HG02759 (cell line): ENCODE data around the gene TM9SF3.

Experiments
- ATAC-seq: cut with Tn5 transposase; IDR thresholded peaks from one replicate; pipeline ENCODE4 v1.9.1; 2021; ENCODE audit warnings: mild to moderate bottlenecking, moderate library complexity; ENCODE audit not compliant: unreplicated experiment

TM9SF3 gene

DNA sequence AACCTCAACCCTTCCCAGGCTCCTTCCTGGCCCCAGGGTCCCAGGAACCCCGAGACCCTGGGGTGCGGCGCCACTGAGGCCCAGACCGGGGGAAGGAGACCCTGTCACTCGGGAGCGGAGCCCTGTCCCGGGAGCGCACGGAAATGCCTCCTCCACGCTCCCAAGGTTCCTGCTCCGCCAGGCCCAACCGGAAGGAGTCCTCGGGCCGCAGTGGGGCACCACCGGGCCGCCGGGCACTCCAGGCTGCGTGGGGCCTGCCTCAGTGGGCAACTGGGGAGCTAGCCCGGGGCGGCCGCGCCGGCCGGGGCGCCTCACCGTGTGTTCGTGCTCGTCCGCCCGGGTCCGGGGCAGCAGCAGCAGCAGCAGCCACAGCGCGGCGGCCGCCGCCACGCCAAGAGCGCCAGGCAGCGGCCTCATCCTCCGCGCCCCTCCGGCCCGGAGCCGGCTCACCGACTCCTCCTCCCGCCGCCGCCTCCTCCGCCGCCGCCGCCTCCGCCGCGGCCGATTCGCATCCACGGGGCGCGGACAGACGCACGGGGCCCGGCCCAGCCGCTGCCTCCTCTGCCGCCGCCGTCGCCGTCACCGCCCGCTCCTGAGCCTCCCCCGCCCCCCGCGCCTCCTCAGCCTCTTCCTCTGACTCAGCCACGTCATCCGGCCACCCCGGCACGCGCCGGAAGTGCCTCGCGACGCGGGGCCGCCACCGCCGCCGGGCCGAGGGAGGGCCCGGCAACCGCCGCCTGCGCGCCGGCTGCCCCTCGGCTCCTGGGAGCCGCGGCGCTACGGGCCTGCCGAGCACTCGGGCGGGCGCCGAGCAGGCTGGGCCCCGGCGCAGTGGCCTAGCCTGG, at the start of gene TM9SF3:
Gene TM9SF3 (minus strand): TSS at position 594 of the 845 bp plus-strand sequence. CDS start 177 bp downstream, at position 417.
- ATAC-seq, result peak; percentile 77

DNA sequence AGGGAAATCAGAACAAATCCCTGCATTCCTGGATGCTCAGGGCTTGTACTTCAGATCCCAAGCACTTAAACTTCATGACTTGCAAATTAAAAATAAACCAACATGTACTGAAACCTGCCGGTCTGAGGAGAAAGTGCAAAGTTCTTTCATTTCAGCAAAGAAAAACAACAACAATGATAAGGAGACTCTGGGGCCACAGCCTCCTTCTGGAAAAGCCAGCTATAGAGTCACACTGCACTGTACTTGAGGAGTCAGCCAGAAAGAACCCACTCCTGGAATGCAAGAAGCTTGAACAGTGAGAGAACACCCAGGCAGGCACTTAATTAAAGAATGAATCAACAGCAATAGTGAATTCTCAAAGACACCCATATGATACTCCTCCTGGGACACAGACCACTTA, 49.7 kb upstream of the TM9SF3 start:
- ATAC-seq, result no peak

DNA sequence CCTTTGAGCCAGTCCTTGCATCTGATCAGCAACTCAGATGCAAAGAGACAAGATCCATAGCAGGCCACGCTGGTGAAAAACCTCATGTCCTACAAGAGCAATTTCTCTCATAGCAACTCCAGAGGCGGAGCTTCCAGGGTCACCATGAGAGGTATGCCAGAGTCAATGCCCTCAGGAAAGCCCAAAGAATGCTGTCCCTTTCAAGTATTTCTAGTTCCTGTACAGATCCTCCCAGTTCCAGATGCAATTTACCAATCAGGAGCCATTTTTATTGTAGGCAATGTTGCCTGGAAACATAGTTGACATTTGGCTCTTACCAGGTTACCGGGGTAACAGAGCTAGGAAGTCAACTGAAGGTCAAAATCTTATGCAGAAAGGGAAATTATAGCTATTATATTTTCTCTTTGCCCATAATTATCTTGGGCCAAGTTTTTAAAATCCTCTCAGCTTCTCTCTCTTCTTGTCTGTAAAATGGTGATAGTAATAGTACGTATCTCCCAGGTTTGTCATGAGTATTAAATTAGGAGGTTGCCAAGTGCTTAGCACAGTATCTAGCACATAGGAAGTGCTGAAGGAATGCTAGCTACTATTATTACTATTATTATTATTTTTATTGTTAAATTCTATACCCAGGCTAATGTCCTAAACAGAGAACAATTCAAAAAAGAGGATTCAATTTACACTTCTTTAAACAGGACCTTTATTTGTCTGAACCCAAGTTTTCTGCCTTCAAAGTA, 46.3 kb upstream of the TM9SF3 start:
- no peak for ATAC-seq

DNA sequence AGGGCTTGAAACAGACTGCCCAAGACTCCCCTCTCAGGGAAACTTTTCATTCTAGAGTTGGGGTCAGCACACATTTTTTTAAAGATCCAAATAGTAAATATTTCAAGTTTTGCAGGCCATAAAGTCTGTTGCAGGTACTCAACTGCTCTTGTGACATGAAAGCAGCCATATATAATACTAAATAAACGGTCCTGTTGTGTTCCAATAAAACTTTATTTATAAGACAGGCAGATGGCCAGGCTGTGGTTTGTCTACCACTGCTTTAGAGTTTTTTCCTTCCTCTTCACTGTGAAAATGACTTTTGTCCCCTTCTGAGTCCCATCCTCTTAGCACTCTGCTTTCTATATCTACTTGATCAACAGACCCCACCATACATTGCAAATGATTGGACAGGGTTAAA, 40.5 kb upstream of the TM9SF3 start:
- no peak for ATAC-seq

DNA sequence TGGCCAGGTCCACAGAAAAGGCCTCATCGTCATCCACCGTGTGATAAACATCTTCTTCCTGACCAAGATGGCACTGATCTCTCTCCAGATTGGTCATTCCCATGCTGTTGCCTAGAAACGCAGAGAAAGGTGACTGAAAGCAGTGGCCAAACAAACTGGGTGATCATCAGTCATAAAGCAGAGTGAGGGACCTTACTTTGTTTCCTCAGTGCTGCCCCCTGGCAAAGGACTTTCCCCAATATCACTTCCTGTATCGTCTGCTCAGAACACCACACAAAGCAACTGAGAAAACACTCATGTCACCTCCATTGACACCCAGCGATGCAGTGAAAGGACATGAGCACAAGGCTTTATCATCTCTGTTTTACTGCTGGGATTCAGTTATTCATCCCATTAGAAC, 40.0 kb upstream of the TM9SF3 start:
- ATAC-seq, result no peak

DNA sequence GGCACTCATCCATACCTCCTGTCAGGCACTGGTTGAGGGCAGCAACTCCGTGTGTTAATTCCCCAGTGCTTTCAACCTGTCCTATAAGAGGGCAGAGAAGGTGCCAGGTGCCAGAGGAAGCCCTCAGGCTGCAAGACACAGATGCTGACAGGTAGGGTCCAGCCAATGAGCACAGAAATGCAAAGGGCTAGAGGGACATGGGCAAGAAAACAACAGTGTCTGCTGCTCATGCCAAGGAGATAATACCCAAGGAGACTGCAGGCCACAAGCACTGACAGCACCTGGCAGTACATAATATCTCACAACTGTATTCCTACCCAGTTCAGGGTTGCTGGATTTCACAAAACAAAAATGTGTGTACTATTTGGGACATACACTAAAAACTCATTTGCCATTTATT, 38.4 kb upstream of the TM9SF3 start:
- ATAC-seq, result no peak

DNA sequence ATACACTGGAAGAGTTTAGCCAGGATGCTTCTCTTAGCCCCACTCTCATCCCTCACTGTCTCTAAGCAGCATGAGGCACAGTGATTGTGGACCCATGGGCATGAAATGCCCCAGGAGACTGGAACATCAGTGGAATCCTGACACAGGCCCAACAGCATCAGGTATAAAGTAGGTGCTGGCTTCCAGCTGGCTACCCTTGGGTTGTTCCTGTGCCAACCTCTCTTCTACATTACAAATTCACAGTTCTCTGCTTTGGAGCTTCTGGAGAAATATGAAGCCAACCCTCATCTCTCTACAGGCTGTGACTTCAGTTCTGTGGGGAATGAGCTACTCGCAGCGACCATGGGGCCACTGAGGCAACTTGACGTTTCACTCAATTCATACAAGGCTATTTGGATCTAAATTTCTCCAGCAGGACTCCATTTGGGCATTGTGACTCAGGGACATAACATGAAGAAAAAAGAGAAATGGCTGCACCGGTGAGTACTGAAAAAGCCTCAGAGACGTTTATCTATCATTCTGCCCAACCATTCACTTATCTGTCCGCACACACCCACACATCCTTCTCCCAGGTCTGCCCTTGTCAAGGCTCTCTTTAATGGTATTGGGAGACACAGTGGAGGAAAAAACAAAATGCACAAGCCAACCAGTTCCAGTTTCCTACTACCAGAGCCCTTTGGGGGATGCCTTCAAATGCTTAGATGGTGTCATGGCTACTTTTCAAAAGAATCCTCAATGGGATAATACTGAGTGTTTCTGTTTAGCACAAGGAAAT, 35.4 kb upstream of the TM9SF3 start:
- ATAC-seq, result no peak

DNA sequence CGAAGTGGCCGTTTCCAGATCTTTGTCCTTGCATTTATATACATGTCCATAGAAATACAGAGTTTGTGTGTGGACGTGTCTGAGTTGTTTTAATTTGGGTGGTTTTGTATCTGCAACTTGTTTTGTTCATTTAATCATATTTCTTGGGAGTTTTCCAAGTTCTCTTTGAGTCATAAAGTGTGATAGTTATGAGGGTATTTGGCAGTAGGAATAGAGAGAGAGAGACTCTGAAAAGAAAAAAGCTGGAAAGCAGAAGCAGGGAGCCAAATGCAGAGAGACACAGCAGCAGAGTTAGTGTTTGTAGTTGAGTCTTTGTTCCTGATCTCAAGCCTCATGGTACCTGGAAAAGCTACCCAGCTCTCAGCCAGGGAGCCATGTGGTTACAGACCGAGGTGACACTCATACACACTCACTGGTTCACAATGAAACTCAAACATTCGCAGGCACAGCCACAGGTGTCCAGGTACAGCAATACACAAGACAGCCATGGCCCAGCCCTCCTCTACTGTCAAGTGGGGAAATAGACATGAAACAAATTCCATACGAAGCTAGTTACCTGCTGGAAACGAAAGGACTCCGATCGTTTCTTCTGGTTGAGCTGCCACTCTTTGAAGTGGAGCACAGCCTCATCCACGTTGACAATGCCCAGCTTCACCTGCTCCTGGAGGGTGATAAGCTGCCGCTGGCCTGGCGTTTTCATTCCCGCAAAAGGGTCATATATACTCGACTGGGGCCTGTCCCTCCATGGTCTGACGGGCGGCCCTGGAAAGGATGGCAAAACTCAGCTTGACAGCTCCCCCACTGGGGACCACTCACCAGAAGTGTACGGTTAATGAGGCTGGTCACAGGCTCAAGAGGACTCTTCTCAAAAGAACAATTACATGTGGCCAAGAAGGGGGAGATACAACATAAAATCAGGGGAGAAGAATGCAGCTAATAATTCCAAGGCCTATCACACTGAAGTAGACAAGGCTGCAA, 33.3 kb upstream of the TM9SF3 start:
- no peak for ATAC-seq

DNA sequence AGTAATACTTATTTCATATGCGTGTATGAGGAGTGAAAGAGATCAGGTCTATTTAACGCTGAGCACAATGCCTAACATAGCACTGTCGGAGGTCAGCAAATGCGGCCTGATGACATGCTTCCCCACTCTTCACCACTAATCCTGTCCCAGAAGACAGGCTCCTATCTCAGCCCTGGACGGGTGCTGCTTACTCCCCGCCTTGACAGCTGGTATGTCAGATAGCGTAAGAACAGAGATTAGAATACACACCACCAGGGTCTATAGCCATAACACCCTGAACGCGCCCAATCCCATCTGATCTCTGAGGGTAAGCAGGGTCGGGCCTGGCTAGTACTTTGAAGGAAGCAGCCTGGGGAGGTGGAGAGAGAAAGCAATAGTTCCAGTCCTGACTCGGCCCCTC, 32.3 kb upstream of the TM9SF3 start:
- no peak for ATAC-seq

DNA sequence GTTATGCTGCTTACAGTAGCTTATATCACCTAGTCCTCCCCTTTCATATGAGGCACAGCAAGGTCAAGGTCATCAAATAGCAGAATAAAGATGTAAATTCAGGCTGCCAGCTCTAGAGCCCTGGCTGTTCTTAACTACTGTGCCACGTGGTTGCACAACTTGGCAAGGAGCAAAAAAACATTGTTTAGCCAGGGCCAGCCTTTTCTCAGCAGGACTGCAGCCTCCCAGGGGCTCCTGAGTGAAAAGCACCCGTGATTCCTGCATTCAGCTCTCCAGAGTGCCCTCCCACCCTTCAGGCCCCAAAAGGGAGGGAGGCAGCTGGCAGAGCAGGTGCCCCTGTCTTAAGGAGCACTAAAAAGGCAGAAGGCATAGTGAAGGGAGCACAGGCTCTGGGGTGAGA, 31.8 kb upstream of the TM9SF3 start:
- no peak for ATAC-seq

DNA sequence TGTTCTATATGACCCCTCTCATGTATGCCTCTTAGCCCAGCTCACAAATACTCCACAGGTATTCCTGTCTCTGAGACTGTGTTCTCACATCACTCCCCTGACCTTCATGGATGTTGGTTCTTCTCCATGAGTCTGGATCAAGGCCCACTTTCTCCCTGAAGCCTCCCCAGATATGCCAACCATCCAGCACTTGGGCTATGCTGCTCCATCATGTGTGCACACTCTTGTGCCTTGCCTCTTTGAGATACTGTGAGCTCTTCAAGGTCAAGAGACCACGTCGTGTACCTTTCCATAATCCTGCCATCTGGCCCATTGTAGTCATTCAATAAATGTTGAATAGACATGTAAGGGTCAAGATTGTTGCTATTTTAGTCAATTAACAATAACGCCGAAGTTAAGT, 30.1 kb upstream of the TM9SF3 start:
- no peak for ATAC-seq

DNA sequence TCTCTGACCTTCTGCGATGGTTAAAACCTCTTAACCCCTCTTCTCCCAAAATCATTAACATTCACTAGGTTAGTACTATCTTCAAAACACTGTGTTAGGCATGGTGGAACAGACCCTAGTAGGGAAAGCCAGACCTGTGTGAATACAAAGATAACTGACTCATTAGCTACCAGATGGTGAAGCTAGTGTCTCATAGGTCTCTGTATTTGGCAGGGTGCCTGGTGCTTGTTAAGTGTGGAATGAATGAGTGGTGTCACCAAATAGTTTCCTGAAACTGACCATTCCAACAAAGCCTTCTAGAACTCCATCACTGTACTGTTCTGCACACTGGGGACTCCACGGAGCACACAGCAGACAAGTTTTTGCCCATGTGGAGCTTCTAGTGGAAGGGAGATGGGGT, 27.7 kb upstream of the TM9SF3 start:
- no peak for ATAC-seq

DNA sequence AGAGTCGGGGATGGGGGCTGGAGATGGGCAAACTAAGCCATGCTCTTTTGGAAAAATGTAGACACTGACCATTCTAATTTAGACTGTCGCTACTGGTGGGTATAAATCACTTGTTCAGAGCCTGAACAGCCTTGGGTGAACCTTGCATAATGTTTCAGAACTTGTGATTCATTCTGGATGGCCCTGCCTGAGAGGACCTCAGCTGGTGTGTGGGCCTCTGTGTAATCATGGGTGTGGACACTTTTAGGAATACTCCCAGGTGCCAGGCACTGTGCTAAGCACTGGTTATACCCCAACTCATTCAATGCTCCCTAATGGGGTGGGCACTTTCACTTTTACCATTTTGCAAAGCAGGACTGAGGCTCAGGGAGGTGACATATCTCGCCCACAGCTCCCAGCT, 26.8 kb upstream of the TM9SF3 start:
- ATAC-seq, result no peak

DNA sequence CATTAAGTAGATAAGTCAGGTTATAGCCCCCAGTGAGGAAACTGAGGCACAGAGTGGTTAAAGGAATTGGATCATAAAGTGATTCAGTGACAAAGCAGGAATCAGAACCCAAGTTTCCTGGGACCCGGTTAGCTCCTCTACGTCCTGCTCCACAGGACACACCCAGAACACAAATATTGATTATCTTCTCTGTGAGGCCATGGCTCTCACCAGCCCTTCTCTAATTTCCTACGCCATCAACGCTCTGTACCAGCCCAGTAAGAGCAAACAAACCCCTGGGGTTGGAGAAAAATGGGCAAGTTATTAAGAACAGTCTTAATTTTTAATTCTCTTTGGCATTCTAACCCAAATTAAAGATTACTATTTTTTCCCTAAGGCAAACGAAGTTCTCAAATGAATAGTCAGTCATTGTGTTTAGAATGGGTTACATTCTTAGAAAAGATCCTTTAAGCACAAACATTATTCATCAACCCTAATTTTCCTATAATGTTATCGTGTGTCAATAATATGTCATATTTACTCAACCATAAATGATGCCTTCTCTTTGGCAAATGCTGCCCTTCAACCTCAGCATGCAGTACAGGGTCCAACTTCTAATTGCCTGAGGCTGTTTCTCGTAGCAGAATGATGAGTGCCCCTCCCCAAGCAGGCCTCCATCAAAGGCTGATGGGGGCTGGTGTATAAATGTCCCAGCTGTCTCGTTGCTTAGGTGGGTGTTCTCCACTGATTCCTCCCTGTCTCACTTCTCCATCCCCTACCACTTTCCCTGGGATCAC, 25.4 kb upstream of the TM9SF3 start:
- no peak for ATAC-seq

DNA sequence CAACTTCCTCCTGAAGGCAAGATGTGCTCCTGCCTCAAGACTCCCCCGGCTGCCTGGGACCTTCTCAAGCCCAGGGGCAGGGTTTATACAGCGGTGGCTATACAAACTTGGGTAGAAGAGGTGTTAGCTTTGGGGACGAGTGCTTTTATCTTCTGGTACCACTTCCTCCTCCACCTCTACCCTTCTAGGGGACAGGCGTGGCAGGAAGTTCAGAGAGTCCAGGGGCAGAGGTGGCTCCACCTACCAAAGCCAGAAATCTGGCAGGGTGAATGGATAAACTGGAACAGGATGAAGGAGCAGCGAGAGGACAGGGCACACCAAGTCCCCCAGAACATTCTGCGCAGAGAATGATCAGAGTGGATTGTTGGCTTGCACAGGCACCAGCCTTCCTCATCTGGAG, 24.0 kb upstream of the TM9SF3 start:
- no peak for ATAC-seq

DNA sequence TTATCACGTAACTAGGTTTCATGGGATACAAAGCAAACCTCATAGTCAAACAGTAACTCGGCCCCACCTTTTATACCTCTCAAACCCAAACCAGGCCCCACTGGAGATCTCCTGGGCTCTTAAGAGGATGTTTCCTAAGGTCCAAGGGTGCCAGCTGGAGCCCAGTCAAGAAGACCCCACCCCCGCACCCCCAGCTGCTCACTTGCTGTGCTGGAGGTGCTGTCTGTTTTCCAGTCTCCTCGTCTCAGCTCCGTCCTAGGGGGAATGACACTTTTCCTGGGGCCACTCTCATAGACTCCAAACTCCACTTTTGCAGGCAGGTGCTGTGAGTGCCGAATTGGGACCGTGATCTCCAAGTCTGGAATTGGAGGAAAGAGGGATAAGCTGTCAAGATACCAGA, 22.7 kb upstream of the TM9SF3 start:
- ATAC-seq, result no peak

DNA sequence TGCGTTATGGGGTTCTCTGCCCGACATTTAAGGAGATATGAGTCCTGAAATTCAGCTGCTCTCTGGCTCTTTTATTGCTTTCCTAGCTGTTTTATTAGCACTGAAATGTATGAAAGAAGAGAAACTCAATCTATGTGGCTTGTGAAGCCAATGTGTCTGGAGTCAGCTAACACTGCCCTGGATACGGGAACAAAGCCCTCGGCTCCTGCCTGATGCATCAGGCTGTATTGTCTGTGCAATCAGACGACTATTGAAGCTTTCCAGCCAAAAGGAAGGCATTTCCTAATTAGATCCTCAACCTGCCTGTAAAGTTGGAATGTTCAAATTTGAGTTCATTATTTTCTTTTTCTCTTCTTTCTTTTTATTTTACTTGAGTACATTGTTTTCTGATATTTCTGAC, 22.0 kb upstream of the TM9SF3 start:
- ATAC-seq, result no peak

DNA sequence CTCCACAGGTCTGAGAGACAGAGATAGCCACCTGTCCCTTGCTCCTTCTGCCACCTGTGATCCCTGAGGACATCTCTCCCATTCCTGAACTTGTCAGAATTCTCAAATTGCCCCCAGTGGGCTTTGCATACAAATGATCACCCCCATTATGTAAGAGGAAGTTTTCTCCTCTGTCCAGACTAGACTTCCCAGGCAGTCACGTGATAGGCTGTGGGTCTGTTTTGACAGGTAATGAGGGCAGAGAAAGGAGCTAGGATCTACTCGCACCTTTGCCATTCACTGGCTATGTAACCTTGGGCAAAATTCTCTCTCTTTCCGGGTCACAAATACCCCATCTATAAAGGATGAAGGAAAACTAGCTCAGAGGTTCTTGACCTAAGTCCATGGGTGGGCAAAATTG, 21.4 kb upstream of the TM9SF3 start:
- ATAC-seq, result no peak

DNA sequence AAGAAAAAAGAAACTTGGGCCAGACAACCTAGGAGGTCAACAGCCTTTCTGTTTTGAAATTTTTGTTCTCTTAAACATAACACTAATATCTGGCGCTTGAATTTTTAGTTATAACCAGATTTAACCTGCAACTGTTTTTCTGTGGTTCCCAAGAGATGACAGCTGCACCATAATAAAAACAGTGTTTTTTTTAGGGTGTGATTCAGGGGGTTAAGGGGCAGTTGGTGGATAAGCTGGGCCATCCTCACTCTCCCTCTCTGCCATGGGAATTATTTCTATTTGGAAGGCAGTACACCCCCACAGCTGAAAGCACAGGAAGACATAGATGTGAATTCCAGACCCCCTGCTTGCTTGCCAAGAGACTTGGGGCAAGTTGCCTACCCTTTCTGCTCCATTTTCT, 20.1 kb upstream of the TM9SF3 start:
- no peak for ATAC-seq

DNA sequence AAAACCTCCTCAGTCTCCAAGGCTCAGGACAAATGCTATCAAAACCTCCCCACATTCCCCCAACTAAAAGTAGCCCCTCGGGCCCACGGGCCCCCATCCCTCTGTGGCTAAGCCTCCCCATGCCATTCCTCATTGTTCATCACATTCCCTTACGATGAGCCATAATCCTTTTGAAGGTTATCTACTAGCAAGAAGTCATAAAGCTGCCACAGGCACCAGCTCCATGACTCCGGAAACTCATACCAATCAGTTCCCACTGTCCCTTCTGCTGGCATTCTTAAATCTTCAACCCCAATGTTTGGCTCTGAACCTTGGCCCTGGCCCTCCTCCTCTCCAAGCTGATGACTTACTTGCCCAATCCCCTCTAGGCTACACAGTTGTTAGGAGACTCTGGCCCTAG, 19.4 kb upstream of the TM9SF3 start:
- ATAC-seq, result no peak
